Measurements from ENCODE around the gene FAM193A.
A peak's percentile ranks its signal among the peaks of the same experiment; 100 is the strongest.
"Not testable (repeated sequence)": the region's sequence is repeated elsewhere in the genome, so short reads cannot be mapped to it uniquely, and the experiment has no call there.

Gene FAM193A, protein sequence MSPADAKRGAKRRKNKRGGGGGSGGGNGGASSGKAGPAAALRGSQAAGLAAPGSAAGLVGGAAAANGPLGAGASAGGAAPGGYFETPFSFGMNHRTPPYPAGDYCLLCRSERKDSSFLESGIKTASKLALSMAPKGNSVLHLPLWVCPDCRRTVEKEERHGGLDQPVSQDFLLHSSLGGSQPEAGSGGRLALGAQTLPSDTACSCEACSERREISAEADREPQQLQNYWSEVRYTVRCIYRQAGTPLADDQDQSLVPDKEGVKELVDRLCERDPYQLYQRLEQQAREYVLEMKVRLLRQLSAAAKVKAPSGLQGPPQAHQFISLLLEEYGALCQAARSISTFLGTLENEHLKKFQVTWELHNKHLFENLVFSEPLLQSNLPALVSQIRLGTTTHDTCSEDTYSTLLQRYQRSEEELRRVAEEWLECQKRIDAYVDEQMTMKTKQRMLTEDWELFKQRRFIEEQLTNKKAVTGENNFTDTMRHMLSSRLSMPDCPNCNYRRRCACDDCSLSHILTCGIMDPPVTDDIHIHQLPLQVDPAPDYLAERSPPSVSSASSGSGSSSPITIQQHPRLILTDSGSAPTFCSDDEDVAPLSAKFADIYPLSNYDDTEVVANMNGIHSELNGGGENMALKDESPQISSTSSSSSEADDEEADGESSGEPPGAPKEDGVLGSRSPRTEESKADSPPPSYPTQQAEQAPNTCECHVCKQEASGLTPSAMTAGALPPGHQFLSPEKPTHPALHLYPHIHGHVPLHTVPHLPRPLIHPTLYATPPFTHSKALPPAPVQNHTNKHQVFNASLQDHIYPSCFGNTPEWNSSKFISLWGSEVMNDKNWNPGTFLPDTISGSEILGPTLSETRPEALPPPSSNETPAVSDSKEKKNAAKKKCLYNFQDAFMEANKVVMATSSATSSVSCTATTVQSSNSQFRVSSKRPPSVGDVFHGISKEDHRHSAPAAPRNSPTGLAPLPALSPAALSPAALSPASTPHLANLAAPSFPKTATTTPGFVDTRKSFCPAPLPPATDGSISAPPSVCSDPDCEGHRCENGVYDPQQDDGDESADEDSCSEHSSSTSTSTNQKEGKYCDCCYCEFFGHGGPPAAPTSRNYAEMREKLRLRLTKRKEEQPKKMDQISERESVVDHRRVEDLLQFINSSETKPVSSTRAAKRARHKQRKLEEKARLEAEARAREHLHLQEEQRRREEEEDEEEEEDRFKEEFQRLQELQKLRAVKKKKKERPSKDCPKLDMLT (N-terminal part only)

DNA sequence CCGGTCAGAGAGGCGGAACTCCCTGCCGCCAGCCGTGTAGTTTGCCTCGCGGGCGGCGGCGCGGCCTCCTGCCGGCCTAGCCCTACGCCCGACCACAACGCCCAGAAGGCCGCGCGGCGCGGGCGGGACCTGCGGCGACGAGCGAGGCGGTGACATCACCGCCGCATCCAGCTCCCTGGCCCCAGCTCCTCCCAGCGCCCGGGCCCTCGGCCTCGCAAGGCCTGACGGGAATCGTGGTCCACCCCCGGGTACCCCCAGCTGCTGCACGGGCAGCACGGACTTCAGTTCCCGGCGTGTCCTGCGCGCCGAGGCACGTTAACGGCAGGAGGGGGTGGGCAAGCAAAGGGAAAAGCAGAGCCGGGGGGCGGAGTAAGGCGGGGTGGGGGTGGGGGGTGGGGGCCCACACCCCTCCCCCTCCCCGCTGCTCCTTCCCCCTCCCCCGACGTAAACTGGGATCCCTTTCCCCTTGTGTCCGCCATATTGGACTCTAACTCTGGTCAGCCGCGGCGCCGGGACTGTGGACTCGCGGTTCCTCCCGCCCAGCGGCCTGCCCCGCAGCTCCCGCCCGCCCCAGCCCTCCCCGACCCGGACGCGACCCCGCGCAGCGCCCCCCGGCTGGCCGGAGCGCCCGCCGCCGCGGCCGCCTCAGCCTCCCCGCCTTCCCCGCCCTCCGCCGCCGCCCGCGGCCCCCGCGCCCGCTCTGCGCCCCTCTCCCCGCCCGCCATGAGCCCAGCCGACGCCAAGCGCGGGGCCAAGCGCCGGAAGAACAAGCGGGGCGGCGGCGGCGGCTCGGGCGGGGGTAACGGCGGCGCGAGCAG lies at the start of gene FAM193A:
Gene FAM193A, plus strand, starts transcription at position 455 of the 818 bp plus-strand sequence. Its CDS starts 269 bp downstream, at position 724.
- peak; percentile 95 for DNase-seq

DNA sequence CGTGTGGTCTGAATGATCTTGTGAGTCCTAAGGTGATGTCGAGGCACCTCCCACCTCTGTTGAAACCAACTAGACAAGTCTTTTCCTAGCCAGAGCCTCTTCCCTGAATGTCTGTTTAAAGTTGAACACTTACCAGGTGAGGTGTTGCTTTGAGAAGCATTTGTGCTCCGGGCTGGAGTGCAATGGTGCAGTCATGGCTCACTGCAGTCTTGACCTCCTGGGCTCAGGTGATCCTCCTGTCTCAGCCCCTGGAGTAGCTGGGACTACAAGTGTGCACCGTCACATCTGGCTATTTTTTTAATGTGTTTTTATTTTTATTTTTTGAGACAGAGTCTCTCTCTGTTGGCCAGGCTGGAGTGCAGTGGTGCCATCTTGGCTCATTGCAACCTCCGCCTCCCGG lies 49.5 kb upstream of the FAM193A start:
- DNase-seq, result no peak

DNA sequence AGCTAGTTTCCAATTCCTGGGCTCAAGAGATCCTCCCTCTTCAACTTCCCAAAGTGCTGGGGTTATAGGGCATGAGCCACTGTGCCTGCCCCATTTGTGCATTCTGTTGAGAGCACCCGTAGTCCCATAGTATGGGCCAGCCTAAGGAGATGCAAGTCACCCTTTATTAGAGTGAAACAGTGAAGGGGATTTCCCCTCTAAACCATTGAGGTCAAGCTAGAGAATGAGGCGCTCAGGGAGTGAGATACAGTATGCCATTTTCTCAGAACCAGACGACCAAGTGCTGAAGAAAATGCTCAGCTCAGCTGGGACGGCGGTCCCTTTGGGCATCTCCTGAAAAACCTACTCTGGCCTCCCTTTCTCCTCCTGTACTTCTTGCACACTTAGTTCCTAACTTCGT lies 48.8 kb upstream of the FAM193A start:
- DNase-seq, result no peak

DNA sequence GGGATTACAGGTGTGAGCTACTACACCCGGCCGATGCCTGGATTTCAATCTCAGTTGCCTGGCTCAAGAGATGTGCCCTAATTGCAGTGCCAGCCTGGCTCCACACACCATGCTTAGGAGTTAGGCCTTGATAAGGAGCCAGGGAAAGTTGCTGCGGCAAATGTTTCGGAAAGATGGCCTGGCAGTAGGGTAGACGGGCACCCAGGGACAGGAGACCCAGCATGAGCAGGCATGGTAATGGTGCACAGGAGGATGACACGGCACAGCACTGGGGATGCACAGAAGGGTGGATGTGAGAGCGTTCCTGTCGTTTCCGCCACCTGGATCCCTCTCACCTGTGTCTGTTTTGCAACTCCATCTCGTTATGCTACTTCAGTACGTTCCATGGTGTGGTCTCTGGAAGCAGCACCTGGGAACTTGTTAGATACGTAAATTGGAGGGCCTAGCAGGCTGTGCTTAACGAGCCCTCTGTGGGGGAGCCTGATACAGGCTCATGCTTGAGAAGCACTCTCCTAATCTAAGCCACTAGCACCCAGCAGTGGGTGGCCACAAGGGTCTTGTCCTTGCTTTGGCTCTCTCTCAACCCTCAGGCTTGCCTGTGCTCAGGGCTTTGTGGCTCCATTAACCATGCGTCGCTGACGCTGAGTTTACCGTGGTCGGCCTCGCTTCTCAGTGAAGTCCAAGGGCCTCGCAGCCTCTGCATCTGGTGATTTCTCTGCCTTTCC lies 47.2 kb upstream of the FAM193A start:
- no peak for DNase-seq

DNA sequence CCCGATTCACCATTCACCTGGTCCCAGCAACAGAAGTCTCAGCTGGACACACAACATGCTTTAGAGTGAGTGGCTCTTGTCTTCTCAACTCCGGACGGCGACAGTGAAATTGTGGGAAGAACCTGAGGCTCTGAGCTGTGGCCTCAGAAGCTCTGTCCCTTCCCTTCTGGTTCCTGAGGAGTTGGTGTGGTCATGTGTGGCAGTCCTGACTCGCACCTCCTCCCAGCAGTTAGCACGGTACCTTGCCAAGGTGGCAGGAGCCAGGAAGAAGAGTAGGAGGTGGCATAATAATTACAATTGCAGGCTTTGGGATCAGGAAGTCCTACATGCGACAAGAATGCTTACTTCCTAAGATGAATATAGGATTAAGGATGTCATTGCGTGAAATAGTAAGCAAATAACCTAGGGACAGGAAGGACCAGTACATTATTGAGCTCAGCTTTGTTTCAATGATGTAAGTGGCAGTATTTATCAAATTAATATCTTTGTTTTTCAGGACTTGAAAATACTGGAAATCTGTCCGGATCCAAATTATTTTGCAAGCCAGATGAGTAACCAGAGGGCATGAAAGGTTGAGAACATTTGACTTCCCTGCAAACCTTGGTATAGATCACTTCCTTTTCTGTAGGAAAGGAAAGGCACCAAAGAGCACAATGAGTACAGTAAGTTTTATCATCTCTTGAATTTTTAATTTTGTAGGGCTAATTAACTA lies 46.5 kb upstream of the FAM193A start:
- DNase-seq, result no peak

DNA sequence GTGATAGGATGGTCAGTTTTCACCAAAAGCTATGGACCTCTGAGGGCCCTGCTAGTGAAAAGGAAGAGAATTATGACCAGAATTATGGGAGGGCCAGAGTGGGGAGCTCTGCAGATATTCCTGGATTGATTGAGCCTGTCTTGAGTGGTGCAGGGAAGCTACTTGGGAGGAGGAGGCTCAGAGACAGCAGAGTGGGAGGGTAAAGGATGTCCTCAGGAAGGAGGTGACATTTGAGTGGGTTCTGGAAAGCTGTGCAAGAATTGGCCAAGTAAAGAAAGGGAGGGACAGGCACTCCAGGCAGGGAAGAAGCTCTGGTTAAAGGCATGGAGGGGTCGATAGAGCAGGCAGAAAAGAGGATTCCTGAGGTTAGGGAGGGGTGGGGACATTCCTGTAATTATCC lies 43.5 kb upstream of the FAM193A start:
- DNase-seq, result no peak

DNA sequence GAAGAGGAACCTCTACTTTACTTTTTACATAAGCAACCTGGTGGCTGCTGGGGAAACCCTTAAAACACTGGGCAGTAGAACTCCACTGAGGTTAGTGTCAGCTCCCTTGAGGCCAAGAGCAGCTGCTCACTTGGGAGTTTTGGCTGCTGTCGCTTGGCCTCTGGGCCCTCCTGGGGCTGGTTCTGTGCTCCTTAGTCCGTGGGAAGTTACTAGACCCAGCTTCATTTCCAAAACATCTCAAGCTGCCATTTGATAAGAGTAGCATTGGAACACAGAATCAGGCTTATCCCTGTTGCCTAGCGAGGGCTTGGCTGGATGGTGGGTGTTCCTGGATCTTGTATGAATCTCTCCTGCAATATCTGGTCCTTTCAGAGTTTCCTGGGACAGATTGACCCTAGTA lies 41.5 kb upstream of the FAM193A start:
- DNase-seq, result no peak

DNA sequence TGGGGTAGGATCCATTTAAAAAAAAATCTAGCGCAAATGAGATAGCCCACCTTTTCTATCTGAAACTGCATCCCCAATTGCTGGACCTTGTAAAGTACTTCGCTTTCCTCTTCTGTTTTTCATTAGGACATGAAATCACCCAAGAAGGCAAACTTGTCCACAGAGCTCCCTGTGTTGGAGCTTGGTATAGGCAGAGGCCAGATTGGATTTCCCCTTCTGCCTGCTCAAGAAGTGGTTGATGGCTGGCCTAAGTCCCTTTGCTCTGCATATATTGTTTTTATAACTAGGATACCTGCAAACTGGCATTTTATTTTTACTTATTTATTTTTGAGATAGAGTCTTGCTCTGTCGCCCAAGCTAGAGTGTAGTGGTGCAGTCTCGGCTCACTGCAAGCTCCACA lies 39.1 kb upstream of the FAM193A start:
- DNase-seq, result no peak

DNA sequence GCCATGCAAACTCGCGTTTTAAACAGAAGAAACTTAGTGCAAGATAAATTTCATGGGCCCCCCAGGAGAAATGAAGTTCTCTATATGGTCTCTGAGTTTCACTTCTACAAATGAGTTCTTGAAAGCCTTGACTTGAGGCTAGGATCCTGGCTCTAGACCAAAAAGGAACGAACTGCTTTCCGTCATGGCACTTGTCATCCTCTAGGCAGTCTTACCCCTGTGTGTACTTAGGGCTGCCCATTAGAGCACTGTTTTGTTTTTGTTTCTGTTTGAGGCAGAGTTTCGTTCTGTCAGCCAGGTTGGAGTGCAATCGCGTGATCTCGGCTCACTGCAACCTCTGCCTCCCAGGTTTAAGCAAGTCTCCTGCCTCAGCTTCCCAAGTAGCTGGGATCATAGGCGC lies 38.5 kb upstream of the FAM193A start:
- DNase-seq, result no peak

DNA sequence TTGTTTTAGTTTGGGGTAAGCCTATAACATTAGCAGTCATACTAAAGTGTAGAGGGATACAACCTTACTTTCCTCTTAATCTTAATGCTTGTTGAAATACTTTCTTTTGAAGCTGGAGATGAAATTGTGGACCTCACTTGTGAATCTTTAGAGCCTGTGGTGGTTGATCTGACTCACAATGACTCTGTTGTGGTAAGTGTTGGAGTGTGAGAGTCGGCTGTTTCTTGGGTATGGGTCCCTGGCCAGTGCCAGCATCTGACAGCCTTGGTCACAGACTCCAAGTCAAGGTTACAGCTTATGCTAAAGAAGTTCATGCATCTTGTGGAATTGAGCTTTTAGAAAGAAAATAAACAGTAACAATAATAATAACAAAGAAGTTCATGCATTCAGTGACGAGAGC lies 35.9 kb upstream of the FAM193A start:
- no peak for DNase-seq

DNA sequence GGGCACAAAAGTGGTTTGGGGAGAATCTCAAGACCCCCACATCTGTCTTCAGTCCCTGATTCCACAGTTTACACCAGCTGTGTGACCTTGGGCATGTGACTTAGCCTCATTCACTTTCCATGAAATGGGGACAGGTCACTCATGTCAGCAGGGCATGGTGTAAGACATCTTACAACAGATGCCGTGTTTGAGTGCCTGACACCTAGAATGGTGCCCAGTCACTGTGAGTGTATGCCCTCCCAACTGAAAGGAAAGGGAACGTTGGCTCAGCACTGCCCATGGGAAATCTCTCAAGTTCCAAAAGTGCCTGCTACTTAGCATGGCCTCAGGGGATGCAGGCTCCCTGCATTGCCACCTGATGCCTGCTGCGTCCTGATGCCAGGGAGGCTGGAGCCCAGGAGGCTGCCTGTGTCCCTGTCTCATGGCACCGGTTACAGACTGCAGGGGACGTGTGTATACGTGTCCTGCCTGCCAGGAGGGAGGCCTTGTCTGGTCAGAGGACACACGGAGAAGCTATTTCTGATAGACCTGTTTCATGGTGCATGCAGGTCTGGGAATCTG lies 35.3 kb upstream of the FAM193A start:
- no peak for DNase-seq

DNA sequence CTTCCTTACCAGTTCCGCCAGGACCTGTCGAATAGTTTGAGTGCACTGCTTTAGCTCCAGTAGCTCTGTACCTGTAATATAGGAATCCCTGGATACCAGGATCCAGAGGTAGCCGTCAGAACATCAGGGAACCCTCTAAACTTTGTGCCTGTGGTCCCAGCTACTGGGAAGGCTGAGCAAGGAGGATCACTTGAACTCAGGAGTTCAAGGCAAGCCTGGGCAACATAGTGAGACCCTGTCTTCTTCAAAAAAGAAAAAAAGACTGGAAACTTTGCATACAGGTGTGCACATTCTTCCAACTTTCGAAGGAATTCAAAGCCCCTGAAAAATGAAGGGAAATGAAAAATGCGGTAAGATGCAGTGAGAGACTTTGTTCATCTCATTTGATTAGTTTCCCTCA lies 32.6 kb upstream of the FAM193A start:
- no peak for DNase-seq

DNA sequence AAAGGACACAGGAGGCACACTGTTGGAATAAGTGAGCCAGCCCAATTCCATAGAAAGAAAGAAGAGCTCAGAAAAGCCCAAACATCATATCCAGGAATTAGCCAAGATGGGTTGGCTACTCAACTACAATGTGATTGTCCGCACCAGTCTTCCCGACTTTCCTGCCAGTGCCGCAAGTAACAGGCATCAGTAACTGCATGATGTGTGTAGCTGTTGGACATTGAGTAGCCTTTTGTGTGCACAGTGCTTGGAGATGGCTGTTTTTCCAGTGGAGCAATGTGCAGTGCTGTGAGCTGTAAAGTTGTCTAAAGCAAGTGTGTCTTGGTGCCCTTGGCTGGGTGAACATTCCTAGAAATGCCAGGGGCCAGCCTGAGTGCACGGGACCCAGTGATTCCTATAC lies 29.2 kb upstream of the FAM193A start:
- no peak for DNase-seq

DNA sequence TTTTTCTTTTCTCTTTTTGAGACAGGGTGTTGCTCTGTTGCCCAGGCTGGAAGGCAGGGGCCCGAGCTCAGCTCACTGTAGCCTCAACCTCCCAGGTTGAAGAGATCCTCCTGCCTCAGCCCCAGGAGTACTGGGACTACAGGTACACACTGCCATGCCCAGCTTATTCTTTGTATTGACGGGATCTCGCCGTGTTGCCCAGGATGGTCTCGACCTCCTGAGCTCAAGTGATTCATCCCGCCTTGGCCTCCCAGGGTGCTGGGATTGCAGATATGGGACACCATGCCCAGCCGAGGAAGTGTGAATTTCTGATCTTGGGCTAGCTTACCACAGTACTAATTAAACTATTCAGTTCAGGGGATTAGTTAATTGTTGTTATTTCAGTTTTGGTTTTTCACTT lies 28.6 kb upstream of the FAM193A start:
- DNase-seq, result no peak

DNA sequence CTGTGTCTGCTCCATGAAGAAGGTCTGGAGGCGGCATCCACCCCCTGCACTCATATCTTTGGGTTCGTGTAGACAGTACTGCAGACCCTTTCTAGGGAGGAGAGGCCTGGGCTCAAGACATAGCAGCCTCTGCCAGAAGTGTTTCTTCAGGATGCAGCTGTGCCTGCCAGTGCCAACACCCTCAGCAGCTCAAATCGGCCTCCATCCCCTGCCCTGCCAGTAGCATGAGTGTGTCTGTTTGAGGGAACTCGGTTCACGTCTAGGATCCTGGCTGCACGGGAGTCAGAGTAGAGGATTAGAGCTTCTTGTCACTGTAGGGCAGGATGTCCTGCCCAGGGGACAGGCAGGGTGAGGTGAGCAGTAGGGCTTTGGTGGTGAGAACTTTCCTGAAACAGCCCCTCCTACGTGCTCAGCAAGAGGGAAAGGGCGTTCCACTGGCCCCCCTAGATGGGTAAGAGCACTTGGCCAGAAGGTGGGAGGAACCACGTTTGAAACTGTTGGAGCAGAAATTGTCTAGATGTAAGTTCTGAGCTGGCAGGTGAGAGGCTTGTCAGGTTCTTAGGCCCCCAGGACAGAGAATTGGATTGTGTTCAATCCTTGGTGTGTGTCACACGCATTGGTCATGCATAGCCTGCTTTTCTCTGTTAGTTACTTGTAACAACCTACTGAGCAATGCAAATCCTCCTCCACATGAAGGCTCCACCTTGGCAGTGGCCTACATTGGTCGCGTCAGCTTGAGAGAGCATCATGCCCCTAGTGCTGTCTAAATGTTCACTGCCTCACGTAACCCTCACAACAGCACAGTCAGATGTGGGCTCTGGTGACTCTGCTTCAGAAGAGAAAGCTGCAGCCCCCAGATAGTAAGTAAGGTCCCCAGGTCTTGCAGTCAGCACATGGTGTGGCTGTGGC lies 25.8 kb upstream of the FAM193A start:
- DNase-seq, result no peak

DNA sequence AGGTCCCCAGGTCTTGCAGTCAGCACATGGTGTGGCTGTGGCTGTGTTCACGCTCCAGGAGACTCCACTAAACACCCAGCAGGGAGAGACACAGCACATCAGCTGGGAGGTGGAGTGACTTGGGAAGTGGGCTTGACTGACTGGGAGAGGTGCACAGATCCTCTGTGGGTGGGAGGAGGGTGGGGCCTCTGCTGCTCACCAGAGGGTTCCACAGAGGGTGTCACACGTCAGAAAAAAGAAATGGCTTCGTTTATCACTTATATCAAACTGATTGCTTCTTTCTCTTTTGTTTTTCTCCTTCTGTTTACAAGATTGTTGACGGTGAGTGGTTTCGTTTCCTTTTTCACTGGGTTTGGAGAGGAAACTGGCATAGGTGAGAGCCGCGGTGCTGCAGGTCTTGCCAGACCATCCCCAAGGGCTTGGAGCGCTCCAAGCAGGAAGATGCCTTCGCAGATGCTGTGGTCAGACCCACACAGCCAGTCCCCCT lies 24.8 kb upstream of the FAM193A start:
- DNase-seq, result no peak

DNA sequence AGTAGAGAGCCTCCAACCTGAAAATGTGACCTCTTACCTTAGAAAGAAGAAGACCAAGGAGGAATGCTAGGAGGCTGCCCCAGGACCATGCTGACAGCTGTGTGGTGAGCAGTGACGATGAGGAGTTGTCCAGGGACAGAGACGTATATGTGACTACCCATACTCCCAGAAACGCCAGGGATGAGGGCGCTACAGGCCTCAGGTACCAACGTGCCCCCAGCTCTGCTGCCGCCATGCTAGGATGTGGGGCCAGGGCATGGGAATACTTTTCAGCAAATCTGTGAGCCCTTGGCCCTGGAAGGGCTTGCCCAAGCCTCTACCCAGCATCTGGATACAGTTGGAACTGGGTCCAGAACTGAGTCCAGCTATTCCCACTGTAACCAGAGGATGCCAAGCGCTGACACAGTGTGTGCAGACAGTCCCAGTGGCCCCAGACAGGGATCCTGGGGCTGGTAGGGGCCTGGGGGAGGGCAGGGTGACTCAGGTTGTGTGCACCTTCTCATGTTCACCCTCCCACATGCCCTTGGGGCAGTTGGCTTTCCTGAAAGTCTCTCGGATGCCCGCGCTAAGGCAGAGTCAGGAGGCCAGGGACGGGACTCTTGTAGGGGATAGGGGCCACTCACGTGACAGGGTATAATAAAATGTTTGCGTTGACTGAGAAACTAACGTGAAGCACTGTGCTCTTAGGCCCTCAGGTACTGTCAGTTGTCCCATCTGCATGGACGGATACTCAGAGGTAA lies 23.9 kb upstream of the FAM193A start:
- no peak for DNase-seq

DNA sequence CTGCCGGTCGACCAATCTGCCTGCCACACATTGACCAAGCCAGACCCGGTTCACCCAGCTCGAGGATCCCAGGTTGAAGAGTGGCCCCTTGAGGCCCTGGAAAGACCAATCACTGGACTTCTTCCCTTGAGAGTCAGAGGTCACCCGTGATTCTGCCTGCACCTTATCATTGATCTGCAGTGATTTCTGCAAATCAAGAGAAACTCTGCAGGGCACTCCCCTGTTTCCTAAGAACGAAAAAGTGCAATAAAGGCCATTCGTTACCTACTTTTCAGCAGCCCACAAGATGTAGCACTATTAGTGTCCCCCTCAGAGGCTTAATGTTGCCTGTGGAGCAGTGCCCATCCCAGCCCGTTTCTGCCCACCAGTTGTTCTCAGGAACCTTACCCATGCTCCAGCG lies 22.3 kb upstream of the FAM193A start:
- not testable (repeated sequence) for DNase-seq

DNA sequence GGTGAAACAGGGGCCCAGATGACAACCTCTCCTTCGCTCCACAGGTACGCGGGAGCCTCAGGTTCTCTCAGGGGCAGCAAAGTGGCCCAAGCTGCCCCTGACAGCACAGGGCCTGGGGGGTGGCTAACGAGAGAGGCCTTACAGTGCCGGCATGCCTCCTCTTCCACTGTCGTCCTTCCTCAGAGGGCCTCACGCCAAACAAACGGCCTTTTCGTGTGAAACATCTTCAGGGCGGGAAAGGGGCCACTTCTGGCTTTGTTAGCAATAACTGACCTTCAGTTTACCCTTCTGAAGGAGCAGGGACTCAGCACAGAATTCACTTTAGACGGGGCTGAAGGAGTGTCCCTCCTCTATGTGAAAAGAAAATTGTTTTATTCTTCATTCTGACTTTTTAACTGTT lies 21.5 kb upstream of the FAM193A start:
- DNase-seq, result not testable (repeated sequence)
